LNCaP clone FGC (cell line): ENCODE measurements around the gene BET1L.
"Not testable (repeated sequence)": the region's sequence is repeated elsewhere in the genome, so short reads cannot be mapped to it uniquely, and the experiment has no call there.

Experiments used
- DNase-seq: peaks from one replicate; pipeline ENCODE4 v3.0.0-alpha.2; 2011; ENCODE audit warnings: low read depth
- H3K4me3 ChIP-seq: 2 replicates; pipeline ENCODE4 v1.5.1; 2011; ENCODE audit warnings: mild to moderate bottlenecking, low read depth, low read length, control low read depth
- TF ChIP-seq, protein P1 (sequence below): IDR thresholded peaks from 2 replicates; pipeline ENCODE4 v1.5.1; 2012; ENCODE audit warnings: mild to moderate bottlenecking; ENCODE audit not compliant: control insufficient read depth, insufficient read depth; ENCODE audit errors: extremely low read depth

Gene BET1L

DNA sequence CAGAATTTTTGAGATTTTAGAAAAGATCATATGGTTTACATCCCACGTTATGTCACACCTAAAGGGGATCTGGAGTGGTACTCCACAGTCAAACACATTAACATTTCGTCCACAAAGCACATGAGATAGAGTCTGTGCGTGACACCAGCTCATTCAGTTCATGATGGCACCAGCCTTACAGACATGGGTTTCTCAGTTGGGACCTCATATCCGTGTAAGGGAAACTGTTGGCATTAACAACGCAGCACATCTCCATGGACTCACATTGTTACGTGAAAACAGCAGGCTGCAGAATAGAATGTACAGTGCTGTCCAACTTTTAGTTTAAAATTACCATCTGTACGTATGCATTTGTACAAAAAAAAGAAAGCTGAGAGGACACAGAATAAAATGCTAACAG, 14.3 kb upstream of the BET1L start:
- TF ChIP-seq, protein P1, sequence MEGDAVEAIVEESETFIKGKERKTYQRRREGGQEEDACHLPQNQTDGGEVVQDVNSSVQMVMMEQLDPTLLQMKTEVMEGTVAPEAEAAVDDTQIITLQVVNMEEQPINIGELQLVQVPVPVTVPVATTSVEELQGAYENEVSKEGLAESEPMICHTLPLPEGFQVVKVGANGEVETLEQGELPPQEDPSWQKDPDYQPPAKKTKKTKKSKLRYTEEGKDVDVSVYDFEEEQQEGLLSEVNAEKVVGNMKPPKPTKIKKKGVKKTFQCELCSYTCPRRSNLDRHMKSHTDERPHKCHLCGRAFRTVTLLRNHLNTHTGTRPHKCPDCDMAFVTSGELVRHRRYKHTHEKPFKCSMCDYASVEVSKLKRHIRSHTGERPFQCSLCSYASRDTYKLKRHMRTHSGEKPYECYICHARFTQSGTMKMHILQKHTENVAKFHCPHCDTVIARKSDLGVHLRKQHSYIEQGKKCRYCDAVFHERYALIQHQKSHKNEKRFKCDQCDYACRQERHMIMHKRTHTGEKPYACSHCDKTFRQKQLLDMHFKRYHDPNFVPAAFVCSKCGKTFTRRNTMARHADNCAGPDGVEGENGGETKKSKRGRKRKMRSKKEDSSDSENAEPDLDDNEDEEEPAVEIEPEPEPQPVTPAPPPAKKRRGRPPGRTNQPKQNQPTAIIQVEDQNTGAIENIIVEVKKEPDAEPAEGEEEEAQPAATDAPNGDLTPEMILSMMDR: no peak
- no peak for DNase-seq
- no peak overlapping the region for H3K4me3 ChIP-seq

DNA sequence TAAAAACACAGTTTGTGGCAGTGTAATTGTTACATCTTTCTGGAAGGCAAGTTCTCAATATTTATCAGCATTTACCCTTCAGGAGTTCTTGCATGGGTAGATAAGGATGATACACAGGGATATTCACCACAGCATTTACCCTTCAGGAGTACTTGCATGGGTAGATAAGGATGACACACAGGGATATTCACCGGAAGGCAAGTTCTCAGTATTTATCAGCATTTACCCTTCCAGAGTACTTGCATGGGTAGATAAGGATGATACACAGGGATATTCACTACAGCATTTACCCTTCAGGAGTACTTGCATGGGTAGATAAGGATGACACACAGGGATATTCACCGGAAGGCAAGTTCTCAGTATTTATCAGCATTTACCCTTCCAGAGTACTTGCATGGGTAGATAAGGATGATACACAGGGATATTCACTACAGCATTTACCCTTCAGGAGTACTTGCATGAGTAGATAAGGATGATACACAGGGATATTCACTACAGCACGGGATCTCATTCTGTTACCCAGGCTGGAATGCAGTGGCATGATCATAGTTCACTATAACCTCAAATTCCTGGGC, 13.5 kb upstream of the BET1L start:
- H3K4me3 ChIP-seq, DNase-seq: not testable (repeated sequence)

DNA sequence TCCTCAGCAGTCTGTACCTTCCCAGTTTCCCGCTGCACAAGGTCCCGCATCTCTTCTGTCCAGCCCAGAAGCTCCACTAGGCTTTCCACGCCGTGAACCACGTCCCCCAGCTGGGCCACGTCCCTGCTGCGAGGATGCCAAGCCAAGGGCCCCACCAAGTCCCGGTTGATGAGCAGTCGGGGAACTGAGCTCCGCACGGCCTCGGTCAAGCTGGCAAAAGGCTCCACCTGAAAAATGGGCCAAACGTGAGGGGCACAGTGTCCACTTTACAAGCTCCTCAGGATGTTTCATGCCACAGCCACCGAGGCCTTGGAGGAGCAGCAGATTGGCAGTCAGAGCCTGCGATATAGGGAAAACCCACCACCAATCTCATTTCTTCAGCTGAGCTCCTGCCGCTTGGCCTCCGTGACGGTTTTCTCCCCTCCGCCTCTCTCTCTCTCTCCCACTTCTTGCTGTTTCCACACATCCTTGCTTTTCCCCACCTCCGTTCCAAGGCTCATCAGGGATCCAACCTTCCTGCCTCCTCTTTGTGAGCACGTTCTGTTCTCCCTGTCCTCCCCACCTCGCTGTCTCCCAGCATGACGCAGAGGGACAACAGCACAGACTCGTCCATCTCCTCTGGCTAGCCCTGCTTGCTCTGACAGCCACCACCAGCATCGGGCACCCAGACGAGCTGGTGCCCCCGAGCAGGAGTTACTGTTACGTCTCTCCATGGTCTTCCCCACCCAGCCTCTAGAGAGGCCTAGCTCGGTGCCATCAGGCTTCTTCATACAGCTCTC, 11.8 kb upstream of the BET1L start:
- DNase-seq: no peak
- no peak overlapping the region for H3K4me3 ChIP-seq
- TF ChIP-seq, protein P1: no peak

DNA sequence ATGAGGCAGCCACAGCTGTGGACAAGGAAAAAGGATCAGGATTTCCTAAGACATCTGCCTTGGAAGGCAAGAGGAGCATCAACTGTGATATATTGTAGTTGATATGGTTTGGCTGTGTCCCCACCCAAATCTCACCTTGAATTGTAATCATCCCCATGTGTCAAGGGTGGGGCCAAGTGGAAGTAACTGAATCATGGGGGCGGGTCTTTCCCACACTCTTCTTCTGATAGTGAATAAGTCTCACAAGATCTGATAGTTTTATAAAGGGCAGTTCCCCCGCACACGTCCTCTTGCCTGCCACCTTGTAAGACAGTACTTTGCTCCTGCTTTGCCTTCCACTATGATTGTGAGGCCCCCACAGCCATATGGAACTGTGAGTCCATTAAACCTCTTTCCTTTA, 10.5 kb upstream of the BET1L start:
- TF ChIP-seq, protein P1: no peak
- no peak overlapping the region for H3K4me3 ChIP-seq
- no peak for DNase-seq

DNA sequence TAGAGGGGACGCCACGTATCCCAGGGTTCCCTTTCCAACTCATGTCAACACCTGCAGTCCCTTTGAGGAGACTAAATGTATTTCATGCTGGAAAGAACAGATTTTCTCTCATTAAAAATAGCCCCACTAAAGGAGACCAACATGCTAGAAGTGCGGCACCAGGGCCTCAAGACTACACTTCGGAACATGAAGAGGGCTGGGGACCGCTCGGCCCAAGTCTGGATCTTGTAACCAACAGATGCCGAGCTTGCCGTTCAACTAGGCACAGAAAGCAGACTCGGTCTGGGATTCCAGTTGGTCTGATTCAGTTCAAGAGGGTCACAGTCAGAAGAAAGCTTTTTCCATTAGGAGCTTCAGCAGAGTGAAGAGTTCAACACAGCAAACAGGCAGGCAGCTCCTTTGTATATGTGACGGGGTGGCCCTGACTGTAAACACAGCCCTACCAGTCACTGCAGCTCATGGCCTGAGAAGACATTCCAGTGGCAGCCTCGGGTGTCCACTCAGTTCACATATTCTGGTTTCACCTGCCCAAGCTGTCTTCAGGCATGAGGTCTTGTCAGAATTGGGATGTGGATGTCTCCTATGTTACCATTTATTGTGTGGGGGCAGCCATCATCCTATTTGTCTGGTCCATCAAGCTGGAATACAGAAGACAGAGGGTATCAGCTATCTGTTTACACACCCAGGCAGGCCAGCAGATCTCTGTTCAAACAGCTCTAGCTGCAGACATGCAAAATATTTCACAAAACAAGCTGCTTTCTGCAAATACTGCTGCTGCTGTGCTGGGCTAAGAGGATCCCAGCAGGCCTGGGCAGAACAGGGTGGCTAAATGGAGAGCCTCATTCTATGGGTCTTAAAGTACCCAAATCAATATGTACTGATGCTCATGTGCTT, 9.1 kb upstream of the BET1L start:
- TF ChIP-seq, protein P1: no peak
- no peak overlapping the region for H3K4me3 ChIP-seq
- DNase-seq: no peak

DNA sequence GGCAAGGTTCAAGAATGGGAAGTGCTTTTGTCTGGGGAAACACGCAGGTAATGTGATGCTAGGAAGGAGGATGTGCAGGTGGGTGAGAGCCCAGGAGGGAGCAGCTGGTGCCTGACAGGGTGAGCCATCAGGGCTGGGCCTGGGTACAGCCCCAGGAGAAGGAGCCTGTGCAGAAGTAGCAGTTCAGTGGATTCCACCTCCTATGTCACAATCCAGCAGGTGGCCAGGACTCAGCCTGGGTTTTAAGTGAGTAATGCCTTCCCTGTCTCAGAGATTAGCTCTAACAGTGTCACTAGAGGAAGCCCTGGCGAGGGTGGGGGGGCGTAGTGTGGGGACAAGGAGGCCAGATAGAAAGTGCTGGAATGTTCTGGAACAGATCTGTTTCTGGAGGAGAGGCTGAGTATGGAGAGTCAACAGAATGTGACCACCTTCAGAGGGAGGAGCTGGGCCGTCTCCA, 8.4 kb upstream of the BET1L start:
- no peak overlapping the region for H3K4me3 ChIP-seq
- no peak for DNase-seq
- TF ChIP-seq, protein P1: no peak

DNA sequence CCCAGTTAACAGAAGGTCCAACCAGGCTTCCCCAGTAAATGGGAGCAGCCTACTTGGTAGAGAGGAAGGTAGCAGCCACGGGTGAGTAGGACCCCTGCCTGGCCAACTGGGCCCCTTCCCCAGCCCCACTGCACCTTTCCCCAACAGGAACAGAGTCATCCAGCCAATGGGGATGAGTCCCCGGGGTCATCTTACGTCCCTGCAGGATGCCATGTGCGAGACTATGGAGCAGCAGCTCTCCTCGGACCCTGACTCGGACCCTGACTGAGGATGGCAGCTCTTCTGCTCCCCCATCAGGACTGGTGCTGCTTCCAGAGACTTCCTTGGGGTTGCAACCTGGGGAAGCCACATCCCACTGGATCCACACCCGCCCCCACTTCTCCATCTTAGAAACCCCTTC, 6.9 kb upstream of the BET1L start:
- DNase-seq: no peak
- TF ChIP-seq, protein P1: no peak
- H3K4me3 ChIP-seq: no peak overlapping the region
